SH-SY5Y (cell line): ENCODE results near the gene TMEM260.

ENCODE experiments used
- GATA2 ChIP-seq: IDR thresholded peaks from 2 replicates; pipeline ENCODE4 v1.6.1; 2011; ENCODE audit warnings: mild to moderate bottlenecking, low read depth, low read length
- GATA3 ChIP-seq: IDR thresholded peaks from 2 replicates; pipeline ENCODE4 v1.6.1; 2011; ENCODE audit warnings: low read depth, mild to moderate bottlenecking, low read length, moderate library complexity

- TF ChIP-seq GATA3 = no peak
- no peak for TF ChIP-seq GATA2
Measured at GRCh38 chr14:56661478-56661877, 81.9 kb downstream of the TMEM260 start.
